Stimulated activated effector memory CD8-positive, alpha-beta T cell treated with anti-CD3 and anti-CD28 coated beads, Interleukin-12 subunit alpha, Interleukin-12 subunit beta, amount 100 ng/mL, for 72 hours (primary cell): ENCODE results near the gene GPR137.
A peak's percentile ranks its signal among the peaks of the same experiment; 100 is the strongest.
"Not testable (repeated sequence)": the region's sequence is repeated elsewhere in the genome, so short reads cannot be mapped to it uniquely, and the experiment has no call there.

Experiments
- ATAC-seq: fragments of 150-1000 bp; cut with Tn5 transposase; 2 replicates; pipeline ENCODE4 v1.10.0; 2021
- DNase-seq, 2 donors: peaks; one replicate each; pipeline ENCODE4 v3.0.0; 2021 to 2022; ENCODE audit warnings: low spot score in 2 of 2
- H3K27ac Mint-ChIP-seq: one replicate; pipeline ENCODE4 v1.8.0; 2022; ENCODE audit warnings: mild to moderate bottlenecking, mixed read lengths
- H3K36me3 Mint-ChIP-seq: one replicate; pipeline ENCODE4 v1.8.0; 2022; ENCODE audit warnings: mild to moderate bottlenecking, mixed read lengths
- H3K4me1 Mint-ChIP-seq: one replicate; pipeline ENCODE4 v1.8.0; 2022; ENCODE audit warnings: mixed read lengths
- H3K4me3 Mint-ChIP-seq: one replicate; pipeline ENCODE4 v1.8.0; 2022; ENCODE audit warnings: mild to moderate bottlenecking, mixed read lengths
- H3K9me3 Mint-ChIP-seq: one replicate; pipeline ENCODE4 v1.8.0; 2022; ENCODE audit warnings: mixed read lengths

GPR137 gene

DNA sequence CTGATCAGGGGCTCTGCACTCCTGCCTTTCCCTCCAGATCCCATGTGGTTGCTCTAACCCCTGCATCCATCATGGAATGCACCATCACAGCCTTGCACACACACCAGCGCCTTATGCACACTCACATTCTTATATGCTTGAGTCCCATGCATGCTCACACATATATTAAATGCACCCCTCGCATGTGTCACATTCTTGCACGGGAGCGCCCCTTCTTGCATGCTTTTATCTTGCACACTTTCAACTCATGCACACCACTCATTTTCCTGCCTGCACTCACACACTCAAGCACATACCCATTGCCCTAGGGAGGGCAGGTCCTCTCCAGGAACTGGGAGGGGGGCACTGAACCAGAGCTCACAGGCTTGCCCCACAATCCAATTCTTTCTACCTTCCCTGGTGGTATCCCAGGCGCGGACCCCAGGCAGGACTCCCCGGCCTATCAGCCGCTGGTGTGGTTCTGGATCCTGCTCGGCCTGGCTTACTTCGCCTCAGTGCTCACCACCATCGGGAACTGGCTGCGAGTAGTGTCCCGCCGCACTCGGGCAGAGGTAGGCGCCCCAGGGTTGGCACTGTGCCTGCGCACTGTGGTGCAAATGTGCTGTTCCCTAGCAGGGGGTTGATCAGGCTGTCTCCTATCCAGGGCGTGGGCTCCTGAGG is 12.2 kb downstream of the GPR137 start:
- Mint-ChIP-seq H3K9me3 (no peaks in the 10 kb centered on the region), H3K27ac (no peak overlapping the region), H3K36me3 (no peaks in the 10 kb centered on the region), H3K4me1 (peaks cover 27% of the 10 kb centered on the region), H3K4me3 (no peak overlapping the region)
- ATAC-seq (no peak), DNase-seq (no peak)

DNA sequence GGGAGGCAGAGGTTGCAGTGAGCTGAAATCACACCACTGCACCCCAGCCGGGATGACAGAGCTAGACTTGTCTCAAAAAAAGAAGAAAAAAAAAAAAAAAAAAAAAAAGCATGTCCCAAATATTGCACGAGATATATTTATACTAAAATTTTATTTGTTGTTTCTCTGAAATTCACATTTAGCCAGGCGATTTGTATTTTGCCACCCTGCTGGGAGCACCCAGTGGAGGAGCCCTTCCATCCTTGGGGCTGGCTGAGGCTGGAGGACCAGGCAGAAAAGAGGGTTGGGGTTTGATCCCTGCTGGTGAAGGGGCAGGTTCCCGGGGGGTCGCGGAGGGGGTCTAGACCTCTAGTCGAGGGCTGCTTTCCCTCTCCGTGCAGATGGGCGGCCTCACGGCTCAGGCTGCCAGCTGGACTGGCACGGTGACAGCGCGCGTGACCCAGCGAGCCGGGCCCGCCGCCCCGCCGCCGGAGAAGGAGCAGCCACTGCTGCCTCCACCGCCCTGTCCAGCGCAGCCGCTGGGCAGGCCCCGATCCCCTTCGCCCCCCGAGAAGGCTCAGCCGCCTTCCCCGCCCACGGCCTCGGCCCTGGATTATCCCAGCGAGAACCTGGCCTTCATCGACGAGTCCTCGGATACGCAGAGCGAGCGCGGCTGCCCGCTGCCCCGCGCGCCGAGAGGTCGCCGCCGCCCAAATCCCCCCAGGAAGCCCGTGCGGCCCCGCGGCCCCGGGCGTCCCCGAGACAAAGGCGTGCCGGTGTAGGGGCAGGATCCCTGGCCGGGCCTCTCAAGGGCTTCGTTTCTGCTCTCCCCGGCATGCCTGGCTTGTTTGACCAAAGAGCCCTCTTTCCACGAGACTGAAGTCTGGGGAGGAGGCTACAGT is 13.6 kb downstream of the GPR137 start:
- Mint-ChIP-seq H3K36me3 (peaks cover 1% of the 10 kb centered on the region), H3K4me1 (peaks cover 31% of the 10 kb centered on the region), H3K9me3 (no peaks in the 10 kb centered on the region), H3K27ac (no peak overlapping the region), H3K4me3 (peak overlapping the region; percentile 75)
- DNase-seq (no peak), ATAC-seq (no peak)

DNA sequence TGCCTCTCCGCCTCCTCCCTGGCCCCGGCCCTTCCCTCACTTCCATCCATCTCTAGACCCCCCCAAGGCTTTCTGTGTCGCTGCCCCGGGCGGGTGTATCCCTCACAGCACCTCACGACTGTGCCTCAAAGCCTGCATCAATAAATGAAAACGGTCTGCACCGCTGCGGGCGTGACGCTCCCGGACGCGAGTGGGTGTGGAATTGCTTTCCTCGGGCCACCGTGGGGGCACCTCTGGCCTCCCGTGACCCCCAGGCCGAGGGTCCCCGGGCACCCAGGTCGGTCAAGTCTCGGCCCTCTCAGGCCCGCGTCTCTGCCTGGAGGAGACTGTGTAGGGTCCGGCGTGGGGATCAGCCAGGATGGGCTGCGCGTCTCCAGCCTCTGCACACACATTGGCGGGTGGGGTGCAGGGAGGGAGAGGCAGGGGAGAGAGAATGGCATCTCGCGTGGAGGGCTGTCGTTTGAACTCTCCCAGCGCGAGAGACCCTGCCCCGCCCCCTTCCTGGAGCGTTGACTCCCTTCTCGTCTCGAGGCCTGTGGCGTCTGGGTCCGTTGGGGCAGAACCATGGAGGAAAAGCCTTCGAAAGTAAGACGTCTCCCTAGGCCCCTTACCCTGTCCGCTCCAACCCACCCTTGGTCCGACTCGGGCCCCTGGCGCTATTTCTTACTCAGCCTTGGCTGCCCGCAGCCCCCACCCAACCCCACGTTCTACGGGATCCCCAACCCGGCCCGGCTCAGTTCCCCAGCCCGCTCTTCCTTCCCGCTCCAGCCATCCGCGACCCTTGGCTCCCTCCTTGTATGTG is 14.4 kb downstream of the GPR137 start, which contains the start of gene CATSPERZ:
CATSPERZ (plus strand) TSS at position 512 of the 802 bp plus-strand sequence; CDS start at position 565, 53 bp downstream.
- no peak for DNase-seq
- H3K27ac Mint-ChIP-seq = no peak within 1 kb of the TSS

DNA sequence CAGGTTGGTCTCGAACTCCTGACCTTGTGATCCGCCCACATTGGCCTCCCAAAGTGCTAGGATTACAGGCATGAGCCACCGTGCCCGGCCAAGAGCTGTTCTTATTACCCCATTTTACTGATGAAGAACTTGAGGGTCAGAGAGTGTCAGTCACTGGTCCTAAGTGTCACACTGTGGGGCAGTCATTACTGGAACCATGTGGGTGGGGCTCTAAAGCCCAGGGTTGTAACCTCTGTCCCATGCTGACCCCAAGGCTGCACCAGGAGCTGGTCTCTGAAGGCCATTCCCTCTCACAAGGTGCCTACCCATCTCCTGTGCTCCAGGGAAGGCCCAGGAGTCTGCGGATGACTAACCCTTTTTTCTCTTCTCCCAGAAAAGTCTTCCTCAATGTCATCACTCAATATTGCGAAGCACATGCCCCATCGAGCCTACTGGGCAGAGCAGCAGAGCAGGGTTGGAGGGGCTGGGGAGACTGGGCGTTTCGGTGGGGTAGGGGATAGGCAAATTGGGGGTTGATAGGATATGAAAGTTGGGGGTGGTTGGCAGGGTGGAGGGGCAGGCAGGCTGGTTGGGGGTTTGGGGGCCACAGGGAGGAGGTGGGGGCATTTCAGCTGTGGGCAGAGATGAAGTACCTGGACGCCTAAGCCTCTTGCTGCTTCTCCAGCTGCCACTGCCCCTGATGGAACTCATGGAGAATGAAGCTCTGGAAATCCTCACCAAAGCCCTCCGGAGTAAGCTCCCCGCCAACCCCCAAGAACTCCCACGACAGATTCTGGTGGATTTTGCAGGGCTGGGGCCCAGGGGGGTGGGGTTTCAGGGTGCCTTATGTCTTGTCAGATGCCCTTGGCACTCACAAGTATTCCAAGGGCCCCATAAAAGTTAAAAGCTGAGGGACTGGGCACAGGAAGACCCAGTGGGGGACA is 17.7 kb downstream of the GPR137 start:
- Mint-ChIP-seq H3K4me1 (peaks cover 33% of the 10 kb centered on the region), H3K4me3 (peak overlapping the region; percentile 99), H3K27ac (peak overlapping the region; percentile 96), H3K36me3 (peaks cover 30% of the 10 kb centered on the region), H3K9me3 (no peaks in the 10 kb centered on the region)
- ATAC-seq (no peak), DNase-seq (no peak)

More for the DNA sequence above, 14.4 kb downstream of the GPR137 start, which contains the start of gene CATSPERZ:
- no peak for ATAC-seq
- Mint-ChIP-seq H3K9me3 (no peaks in the 10 kb centered on the region), H3K4me1 (peaks cover 35% of the 10 kb centered on the region), H3K36me3 (peaks cover 9% of the 10 kb centered on the region), H3K4me3 (peak within 1 kb of the TSS; percentile 75)

DNA sequence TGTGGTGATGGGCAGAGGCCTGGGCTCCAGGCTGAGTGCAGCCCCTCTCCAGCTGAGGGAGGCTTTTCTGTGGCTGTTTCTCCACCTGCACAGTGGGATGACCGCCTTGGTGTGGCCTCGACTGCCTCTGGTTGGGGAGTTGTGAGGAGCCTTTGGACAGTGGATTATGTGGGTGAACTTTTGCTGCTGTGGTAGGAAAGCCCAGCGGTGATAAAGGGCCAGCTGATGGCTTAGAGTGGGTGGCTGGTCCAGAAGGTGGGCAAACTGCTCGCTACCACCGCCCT is 18.3 kb downstream of the GPR137 start:
- Mint-ChIP-seq H3K27ac (peak overlapping the region; percentile 96), H3K9me3 (no peaks in the 10 kb centered on the region), H3K4me3 (peak overlapping the region; percentile 99), H3K4me1 (peaks cover 33% of the 10 kb centered on the region), H3K36me3 (peaks cover 36% of the 10 kb centered on the region)
- no peak for DNase-seq
- no peak for ATAC-seq

DNA sequence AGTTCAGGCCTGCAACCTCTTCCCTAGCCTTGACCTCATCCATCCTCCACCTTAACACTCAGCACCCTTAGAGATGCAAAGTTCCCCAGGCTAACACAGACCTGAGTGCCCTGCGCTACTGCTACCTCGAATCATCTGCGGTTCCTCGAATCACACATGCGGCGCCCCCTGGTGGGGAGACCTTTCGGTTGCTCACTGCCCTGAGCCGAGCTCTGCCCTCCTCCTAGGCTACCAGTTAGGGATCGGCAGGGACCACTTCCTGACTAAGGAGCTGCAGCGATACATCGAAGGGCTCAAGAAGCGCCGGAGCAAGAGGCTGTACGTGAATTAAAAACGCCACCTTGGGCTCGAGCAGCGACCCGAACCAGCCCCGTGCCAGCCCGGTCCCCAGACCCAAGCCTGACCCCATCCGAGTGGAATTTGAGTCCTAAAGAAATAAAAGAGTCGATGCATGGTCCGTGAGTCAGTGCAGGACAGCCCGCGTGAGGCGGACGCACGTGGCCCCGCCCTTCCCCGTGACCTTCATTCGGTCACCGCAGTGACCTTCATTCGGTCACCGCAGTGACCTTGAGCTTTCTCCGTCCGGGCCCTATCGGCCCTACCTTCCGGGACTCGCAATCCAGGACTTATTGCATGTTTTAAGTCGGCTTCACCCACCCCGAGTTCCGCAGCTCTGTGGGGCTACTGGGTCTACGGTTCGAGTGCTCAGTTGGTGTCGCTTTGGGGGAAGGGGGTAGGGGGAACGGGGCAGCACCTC is 18.8 kb downstream of the GPR137 start:
- peak; percentile 94 to 98 for DNase-seq
- peak overlapping the region; percentile 96 for H3K27ac Mint-ChIP-seq
- peaks cover 33% of the 10 kb centered on the region for H3K4me1 Mint-ChIP-seq
- peaks cover 42% of the 10 kb centered on the region for H3K36me3 Mint-ChIP-seq
- H3K4me3 Mint-ChIP-seq = peak overlapping the region; percentile 99
- peak; percentile 68 for ATAC-seq
- no peaks in the 10 kb centered on the region for H3K9me3 Mint-ChIP-seq

DNA sequence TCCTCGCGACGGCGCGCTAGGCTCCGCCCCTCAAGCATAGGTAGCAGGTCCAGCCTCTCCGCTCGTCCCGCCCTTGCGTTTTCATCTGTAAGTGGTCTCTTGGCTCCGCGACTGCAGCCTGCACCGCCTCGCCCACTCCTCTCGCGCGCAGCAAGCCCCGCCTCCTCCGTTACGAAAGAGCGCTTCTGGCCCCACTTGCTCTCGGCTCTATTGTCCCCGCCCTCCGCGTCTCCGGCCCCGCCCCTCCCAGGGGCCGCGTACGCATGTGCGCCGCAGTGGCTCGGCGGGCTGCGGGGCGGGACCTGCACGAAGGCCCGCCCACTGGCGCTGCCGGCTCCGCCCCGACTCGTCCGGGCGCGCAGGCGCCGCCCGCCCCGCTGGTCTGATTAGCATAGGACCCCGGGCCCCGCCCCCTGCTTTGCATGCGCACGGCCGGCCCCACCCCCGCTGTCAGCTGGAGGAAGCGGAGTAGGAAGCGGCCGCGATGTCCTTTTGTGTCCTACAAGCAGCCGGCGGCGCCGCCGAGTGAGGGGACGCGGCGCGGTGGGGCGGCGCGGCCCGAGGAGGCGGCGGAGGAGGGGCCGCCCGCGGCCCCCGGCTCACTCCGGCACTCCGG is 19.5 kb downstream of the GPR137 start, which contains the start of gene ESRRA:
ESRRA (plus strand) TSS at position 450 of the 616 bp plus-strand sequence. CDS start 1,656 bp downstream, outside the sequence.
- H3K4me1 Mint-ChIP-seq = peaks cover 26% of the 10 kb centered on the region
- DNase-seq (peak; percentile 99), ATAC-seq (peak; percentile 83)
- no peaks in the 10 kb centered on the region for H3K9me3 Mint-ChIP-seq
- H3K27ac Mint-ChIP-seq = peak within 1 kb of the TSS; percentile 96
- H3K4me3 Mint-ChIP-seq = peak within 1 kb of the TSS; percentile 99
- peaks cover 49% of the 10 kb centered on the region for H3K36me3 Mint-ChIP-seq

DNA sequence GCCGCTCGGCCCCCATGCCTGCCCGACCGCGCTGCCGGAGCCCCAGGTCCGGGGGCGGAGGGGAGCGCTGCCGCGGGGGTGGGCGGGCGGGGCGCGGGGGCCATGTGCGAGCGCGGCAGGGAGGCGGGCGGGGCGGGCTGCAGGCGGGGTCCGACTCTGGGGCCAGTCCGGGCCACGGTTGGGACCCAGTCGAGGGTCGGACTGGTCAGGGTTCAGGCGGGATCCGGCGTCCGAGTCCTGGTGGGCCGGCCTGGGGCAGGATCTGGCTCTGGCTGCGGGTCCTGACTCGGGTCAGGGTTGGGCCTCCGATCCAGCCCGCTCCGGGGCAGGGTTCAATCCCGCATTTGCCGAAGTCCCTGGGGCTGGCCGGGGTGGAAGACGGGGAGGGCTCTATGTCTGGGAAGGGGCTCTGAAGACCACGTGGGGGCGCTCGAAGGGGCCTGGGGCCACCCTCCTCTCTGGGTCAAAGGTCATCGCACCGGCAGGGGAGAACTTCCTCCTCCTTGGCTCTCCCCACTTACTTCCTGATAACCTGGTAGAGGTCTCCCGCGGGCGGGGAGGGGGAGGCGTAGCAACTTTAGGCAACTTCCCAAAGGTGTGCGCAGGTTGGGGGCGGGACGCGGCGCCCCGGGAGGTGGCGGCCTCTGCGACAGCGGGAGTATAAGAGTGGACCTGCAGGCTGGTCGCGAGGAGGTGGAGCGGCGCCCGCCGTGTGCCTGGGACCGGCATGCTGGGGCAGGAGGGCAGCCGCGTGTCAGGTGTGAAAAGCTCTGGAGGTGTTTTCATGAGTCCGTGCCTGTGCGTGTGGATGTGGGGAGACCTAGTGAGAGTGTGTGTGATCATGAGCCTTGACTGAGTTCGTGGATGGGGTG is 20.3 kb downstream of the GPR137 start:
- ATAC-seq (peak; percentile 29), DNase-seq (peak; percentile 49 to 87)
- H3K4me1 Mint-ChIP-seq = peaks cover 22% of the 10 kb centered on the region
- peaks cover 55% of the 10 kb centered on the region for H3K36me3 Mint-ChIP-seq
- peak overlapping the region; percentile 95 for H3K27ac Mint-ChIP-seq
- H3K4me3 Mint-ChIP-seq = peak overlapping the region; percentile 99
- no peaks in the 10 kb centered on the region for H3K9me3 Mint-ChIP-seq

DNA sequence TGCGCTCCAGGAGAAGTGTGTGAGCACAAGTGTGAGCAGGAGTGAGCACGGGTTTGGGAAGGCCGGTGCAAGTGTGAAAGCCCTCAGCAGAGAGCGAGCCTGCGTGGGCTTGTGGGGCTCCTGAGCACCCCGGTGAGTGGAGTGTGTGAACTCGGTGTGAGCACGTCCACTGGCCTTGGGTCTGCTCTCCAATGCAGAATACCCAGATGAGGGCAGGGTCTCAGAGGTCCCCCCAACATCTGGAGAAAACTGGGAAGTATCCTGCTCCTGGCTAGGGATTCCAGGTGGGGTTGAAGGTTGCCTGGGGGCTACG is 20.9 kb downstream of the GPR137 start:
- DNase-seq (no peak), ATAC-seq (no peak)
- Mint-ChIP-seq H3K4me1 (peaks cover 23% of the 10 kb centered on the region), H3K4me3 (peak overlapping the region; percentile 99), H3K36me3 (peaks cover 59% of the 10 kb centered on the region), H3K9me3 (no peaks in the 10 kb centered on the region), H3K27ac (peak overlapping the region; percentile 95)

DNA sequence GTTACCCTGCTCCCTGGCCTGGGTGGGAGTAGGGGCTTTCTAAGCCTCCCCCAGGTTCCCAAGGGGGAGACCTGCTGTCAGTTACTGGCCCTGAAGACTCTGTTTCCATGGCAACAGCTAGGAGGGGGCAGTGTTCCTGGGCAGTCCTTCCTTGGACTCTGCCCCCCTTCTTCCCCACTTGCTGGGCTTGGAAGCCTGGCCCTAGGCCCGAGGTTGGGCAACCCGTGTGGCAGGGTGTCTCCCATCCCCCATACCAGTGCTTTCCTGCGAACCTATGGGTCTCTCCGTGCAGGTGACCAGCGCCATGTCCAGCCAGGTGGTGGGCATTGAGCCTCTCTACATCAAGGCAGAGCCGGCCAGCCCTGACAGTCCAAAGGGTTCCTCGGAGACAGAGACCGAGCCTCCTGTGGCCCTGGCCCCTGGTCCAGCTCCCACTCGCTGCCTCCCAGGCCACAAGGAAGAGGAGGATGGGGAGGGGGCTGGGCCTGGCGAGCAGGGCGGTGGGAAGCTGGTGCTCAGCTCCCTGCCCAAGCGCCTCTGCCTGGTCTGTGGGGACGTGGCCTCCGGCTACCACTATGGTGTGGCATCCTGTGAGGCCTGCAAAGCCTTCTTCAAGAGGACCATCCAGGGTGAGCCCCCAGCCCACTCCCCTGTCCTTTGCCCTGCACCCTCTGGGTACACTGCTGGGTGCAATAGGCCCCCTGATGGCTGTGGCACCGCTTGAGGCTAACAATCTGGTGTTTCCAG is 21.4 kb downstream of the GPR137 start:
- Mint-ChIP-seq H3K36me3 (peaks cover 64% of the 10 kb centered on the region), H3K9me3 (no peaks in the 10 kb centered on the region), H3K4me1 (peaks cover 23% of the 10 kb centered on the region), H3K27ac (peak overlapping the region; percentile 95), H3K4me3 (peak overlapping the region; percentile 99)
- no peak for DNase-seq
- ATAC-seq = no peak

DNA sequence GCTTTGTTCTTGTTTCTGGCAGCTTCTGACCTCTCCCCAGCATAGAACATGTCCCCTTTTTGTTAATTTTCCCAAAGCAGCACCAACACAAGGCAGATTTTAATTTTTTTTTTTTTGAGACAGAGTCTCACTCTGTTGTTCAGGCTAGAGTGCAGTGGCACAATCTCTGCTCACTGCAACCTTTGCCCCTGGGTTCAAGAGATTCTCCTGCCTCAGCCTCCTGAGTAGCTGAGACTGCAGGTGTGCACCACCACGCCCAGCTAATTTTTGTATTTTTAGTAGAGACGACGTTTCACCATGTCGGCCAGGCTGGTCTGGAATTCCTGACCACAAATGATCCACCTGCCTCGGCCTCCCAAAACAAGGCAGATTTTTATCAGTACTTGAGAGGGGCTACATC is 22.1 kb downstream of the GPR137 start:
- peaks cover 64% of the 10 kb centered on the region for H3K36me3 Mint-ChIP-seq
- not testable (repeated sequence) for ATAC-seq, DNase-seq, H3K9me3 Mint-ChIP-seq, H3K27ac Mint-ChIP-seq
- H3K4me1 Mint-ChIP-seq = peaks cover 29% of the 10 kb centered on the region
- H3K4me3 Mint-ChIP-seq = peak overlapping the region; percentile 99

DNA sequence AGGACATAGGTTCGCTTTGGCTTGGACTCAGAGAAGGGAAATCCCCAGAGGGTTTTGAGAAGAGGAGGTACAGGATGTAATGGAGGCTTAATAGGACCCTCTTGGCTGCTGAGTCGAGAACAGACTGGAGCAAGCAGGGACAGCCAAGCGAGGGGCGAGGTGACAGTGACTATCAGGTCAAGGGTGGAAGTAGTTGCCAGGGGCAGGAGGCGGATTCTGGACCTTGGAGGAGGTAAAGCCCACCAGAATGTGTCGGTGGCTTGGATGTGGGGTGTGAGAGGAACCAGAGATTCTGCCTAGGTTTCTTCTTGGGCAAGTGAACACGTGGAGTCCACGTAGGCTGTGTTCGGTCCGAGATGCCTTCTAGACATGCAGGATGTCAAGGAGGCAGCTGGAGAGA is 27.3 kb downstream of the GPR137 start:
- peak overlapping the region; percentile 84 for H3K27ac Mint-ChIP-seq
- ATAC-seq = no peak
- peaks cover 76% of the 10 kb centered on the region for H3K36me3 Mint-ChIP-seq
- H3K4me3 Mint-ChIP-seq = no peak overlapping the region
- no peaks in the 10 kb centered on the region for H3K9me3 Mint-ChIP-seq
- H3K4me1 Mint-ChIP-seq = peaks cover 41% of the 10 kb centered on the region
- DNase-seq = no peak
